Measurements from ENCODE around the gene KRT72.

The KRT72 gene

DNA sequence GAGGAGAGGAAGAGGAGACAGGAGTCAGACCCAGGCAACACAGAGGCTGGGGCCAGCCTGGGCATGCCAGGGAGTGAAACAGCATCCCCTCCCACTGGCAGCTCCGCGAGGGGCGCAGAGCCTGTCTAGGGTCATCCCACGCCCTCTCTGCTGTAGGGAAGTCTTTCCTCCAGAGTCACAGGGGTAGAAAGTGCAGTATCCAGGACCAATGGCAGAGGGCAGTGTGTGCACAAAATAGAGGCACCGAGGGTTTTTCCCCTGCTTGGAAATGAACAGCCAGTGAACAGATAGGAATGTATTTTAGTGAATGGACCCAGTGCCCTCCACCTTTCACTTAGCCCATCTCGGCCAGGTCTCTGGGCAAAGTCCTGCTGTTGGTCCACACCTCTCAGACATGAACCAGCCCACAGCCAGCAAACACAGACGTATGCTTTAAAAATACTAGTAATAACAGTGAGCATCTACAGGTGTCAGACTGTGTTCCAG, 18.2 kb downstream of the KRT72 start:
- TF ChIP-seq, protein P1, sequence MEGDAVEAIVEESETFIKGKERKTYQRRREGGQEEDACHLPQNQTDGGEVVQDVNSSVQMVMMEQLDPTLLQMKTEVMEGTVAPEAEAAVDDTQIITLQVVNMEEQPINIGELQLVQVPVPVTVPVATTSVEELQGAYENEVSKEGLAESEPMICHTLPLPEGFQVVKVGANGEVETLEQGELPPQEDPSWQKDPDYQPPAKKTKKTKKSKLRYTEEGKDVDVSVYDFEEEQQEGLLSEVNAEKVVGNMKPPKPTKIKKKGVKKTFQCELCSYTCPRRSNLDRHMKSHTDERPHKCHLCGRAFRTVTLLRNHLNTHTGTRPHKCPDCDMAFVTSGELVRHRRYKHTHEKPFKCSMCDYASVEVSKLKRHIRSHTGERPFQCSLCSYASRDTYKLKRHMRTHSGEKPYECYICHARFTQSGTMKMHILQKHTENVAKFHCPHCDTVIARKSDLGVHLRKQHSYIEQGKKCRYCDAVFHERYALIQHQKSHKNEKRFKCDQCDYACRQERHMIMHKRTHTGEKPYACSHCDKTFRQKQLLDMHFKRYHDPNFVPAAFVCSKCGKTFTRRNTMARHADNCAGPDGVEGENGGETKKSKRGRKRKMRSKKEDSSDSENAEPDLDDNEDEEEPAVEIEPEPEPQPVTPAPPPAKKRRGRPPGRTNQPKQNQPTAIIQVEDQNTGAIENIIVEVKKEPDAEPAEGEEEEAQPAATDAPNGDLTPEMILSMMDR (IDR thresholded peaks at IDR 0.05), result peak; percentile 52 to 60
- peak; percentile 38 to 63 for DNase-seq
- Histone ChIP-seq H3K9me3 (no peaks in the 10 kb centered on the region), H3K4me3 (no peak overlapping the region), H3K4me1 (no peaks in the 10 kb centered on the region), H3K27ac (no peak overlapping the region), H3K36me3 (no peaks in the 10 kb centered on the region), H3K27me3 (peaks cover 0 to 11% of the 10 kb centered on the region in 2 donors)
- intact Hi-C loops (cut with DNase I; ENCODE audit: low total_unique reads), result loop anchor here (1.0 to 10.0 kb wide), 3 partner anchors 198 to 438 kb away; partner anchors contain the start of gene KRT84

DNA sequence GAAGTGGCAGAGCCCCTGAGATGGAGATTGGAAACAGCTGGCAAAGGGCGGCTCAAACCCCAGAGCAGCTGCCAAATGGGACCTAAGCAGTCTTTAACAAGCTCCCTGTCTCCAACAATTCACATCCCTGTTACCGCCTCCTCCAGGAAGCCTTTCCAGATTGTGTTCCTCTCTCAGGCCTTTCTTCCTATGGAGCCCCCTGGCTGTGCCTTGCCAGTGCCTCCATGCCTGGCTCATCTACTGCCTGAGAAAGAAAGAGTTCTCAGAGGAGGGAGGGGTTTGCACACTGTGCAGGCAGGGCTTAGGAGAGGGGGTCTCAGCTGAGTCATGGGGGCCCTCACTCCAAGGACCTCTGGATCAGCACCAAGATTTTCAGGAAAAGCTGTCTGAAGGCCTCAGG, 18.8 kb downstream of the KRT72 start:
- no peak for DNase-seq
- TF ChIP-seq, protein P1 (IDR thresholded peaks at IDR 0.05), result no peak
- Histone ChIP-seq H3K4me3 (no peak overlapping the region), H3K27ac (no peak overlapping the region), H3K36me3 (no peaks in the 10 kb centered on the region), H3K27me3 (peaks cover 0 to 9% of the 10 kb centered on the region in 2 donors), H3K4me1 (no peaks in the 10 kb centered on the region), H3K9me3 (no peaks in the 10 kb centered on the region)
- intact Hi-C loops (cut with DNase I; ENCODE audit: low total_unique reads), result loop anchor here (10.0 kb wide), 2 partner anchors 198 to 438 kb away; partner anchors contain the start of gene KRT84

DNA sequence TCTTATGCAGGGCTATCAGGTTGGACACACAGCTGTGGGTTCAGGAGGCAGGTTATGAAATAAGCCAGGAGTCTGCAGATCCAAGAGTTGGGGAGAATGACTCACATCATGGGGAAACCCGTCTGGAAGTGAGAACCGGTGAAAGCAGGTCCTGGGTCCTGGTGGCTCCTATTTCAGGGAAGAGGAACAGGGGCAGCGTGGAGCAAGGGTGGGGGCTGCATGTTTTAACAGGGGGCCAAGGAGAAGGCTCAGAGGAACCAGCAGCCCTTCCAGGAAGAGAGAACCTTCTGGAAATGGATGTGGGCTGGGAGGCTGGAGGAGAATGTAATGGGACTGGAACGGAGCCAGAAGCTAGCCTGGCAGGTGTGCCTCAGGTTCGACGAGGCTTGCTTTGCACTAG, 19.8 kb downstream of the KRT72 start:
- Histone ChIP-seq H3K36me3 (no peaks in the 10 kb centered on the region), H3K27ac (no peak overlapping the region), H3K4me3 (no peak overlapping the region), H3K27me3 (peaks cover 0 to 6% of the 10 kb centered on the region in 2 donors), H3K9me3 (no peaks in the 10 kb centered on the region), H3K4me1 (no peaks in the 10 kb centered on the region)
- peak in 1 of 2 donors; percentile 11 for DNase-seq
- TF ChIP-seq, protein P1 (IDR thresholded peaks at IDR 0.05), result no peak
- intact Hi-C loops (cut with DNase I; ENCODE audit: low total_unique reads), result loop anchor here (10.0 kb wide), 2 partner anchors 197 to 437 kb away; partner anchors contain the start of gene KRT84

DNA sequence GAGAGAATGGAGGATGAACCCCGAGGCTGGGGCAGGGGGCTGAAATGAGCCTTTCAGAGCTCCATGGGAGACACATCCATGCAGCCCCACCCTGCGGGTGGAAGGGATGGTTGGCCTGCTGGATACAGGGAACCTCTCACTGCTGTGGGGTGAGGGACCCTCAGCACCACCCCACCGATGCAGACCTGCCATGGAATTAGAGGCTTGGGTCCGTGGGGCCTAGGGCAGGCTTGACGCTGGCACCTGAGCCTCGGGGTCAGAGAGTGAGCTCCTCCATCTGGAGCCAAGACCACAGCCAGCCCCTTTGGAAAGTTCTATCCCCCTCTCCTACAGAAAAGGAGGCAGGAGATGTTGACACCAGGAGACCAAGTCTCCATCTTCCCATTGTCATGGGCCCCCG, 20.2 kb downstream of the KRT72 start:
- TF ChIP-seq, protein P1 (IDR thresholded peaks at IDR 0.05), result no peak
- no peaks in the 10 kb centered on the region for H3K9me3 ChIP-seq
- intact Hi-C loops (cut with DNase I; ENCODE audit: low total_unique reads), result loop anchor here (10.0 kb wide), 2 partner anchors 196 to 436 kb away; partner anchors contain the start of gene KRT84
- H3K27me3 ChIP-seq, result peaks cover 0 to 4% of the 10 kb centered on the region in 2 donors
- no peaks in the 10 kb centered on the region for H3K4me1 ChIP-seq
- no peak overlapping the region for H3K27ac ChIP-seq
- no peak overlapping the region for H3K4me3 ChIP-seq
- H3K36me3 ChIP-seq, result no peaks in the 10 kb centered on the region
- DNase-seq, result peak in 1 of 2 donors; percentile 48

DNA sequence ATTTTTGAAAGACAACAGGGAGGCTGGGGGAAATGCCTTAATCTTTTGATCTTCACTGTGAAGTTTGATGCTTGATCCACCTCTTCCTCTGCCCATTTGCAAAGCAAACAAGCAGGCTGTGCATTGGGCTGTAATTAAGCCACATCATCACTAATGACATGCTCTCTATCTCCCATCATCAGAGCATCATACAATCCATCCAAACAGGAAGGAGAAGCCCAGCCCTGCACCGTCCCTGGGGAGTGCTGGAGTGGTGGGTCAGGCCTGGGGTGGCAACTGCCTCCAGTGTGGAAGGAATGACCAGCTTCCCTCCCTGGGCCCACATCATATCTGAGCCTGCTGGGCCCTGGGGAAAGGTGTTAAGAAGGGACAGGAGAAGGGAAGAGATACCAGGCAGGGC, 20.8 kb downstream of the KRT72 start:
- DNase-seq, result peak in 1 of 2 donors; percentile 37

More for the DNA sequence above, 20.8 kb downstream of the KRT72 start:
- no peaks in the 10 kb centered on the region for H3K36me3 ChIP-seq
- TF ChIP-seq, protein P1 (IDR thresholded peaks at IDR 0.05), result no peak
- H3K4me1 ChIP-seq, result no peaks in the 10 kb centered on the region
- H3K9me3 ChIP-seq, result no peaks in the 10 kb centered on the region
- H3K4me3 ChIP-seq, result no peak overlapping the region
- peaks cover 0 to 4% of the 10 kb centered on the region in 2 donors for H3K27me3 ChIP-seq
- H3K27ac ChIP-seq, result no peak overlapping the region
- intact Hi-C loops (cut with DNase I; ENCODE audit: low total_unique reads), result loop anchor here (10.0 kb wide), 2 partner anchors 196 to 436 kb away; partner anchors contain the start of gene KRT84

All from tibial artery (tissue), 4 donors.